K562 treated with DMSO at 1 percent for 12 hours (cell line): Measurements from ENCODE around the gene CTDSPL. TPM values are rescaled to one million over a fixed set of nuclear protein-coding genes. Genes with fewer than 3 reads are reported as not detected.

Experiments used
- total RNA-seq: library from RNA; unstranded; fragments of 300-600 nt; gene quantifications from 2 replicates; pipeline ENCODE4 v1.2.3, GENCODE V29; 2022; ENCODE audit not compliant: insufficient read depth

Gene CTDSPL, protein sequence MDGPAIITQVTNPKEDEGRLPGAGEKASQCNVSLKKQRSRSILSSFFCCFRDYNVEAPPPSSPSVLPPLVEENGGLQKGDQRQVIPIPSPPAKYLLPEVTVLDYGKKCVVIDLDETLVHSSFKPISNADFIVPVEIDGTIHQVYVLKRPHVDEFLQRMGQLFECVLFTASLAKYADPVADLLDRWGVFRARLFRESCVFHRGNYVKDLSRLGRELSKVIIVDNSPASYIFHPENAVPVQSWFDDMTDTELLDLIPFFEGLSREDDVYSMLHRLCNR
- total RNA-seq, result 7.6 and 11.9 TPM in 2 replicates

DNA sequence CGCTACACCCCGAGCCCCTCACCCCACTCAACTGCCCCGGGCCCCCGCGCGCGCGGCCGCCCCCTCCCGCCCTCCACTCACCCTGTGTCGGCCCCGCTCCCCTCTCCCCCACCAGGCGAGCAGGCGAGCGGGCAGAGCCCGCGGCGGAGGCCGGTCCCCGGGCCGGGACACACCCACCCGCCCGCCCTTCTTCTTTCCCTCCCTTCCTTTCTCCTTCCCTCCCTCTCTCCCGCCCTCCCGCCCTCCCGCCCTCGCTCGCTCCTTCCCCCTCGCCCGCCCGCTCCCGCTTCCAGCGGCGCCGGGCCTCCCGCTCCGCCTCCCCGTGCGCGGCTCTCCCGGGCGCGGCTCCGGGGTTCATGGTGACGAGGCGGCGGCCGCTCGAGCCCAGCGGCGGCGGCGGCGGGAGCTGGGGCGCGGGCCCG lies at the start of gene CTDSPL:
Gene CTDSPL, plus strand, starts transcription at position 261 of the 422 bp plus-strand sequence. CDS start 320 bp downstream, outside the sequence.

DNA sequence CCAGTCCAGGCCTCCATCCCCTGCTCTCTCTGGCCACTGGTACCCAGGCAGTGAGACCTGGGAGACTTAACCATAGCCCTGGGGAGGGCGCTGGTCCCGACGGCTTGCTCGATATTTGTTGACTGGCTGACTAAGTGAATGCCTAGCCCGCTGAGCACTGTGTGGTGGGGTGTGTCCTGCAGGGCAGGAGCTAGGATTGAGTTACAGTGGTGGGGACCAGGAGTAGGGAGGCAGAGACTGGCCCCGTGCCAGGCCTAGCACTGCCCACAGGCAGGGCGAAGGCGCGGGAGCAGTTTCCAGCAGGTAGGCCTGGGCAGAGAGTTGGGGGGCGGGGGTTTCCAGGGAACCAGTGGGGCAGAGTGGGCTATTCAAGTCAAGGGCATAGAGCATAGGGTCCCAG lies 128.8 kb downstream of the CTDSPL start, which contains the start of gene VILL:
Gene VILL, plus strand, starts transcription at position 260 of the 400 bp plus-strand sequence. CDS start 2,887 bp downstream, outside the sequence.

DNA sequence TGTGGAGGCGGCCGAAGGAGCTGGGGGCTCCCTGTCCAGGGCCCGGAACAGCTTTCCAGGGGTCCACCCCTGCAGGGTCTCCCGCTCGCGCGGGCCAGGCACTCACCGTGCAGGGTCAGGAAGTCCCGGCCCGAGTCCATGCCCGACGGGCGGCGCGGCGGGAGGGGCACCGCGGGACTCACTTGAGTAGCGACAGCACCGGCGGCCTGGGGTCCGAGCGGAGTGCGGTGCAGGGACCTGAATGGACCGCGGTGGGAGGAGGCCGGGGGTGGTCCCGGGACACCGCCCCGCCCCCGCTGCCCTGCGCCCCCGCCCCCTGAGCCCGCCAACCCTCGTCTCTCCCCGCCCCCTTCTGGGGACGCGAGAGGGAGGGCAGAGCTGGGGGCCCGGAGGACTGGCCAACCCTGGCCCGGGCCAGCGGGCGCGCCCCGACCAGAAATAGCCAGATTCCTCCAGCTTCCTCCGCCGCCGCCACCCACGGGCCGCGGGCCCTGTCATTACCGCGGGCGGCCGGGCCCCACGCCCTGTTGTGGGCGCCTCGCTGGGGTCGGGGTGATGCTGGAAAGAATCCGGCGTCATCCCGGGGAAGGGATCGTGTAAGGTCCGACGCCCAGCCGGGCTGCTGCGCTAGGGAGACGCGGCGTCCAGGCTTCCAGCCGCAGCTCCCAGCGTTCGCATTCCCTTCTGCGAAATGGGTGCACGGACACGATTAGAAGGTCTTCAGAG lies 167.9 kb downstream of the CTDSPL start, which contains the start of gene PLCD1:
Gene PLCD1, minus strand, starts transcription at position 243 of the 726 bp plus-strand sequence. Its CDS starts 103 bp downstream, at position 140.

Other genes with a start within 250 kb of the CTDSPL start
- gene VILL, start 128.9 kb downstream of the CTDSPL start, total RNA-seq, result 5.8 and 8.4 TPM in 2 replicates
- 21.3 and 22.8 TPM in 2 replicates for gene PLCD1, start 167.8 kb downstream of the CTDSPL start, total RNA-seq
- 0.27 TPM in 1 of 2 replicates, not detected in the other for gene DLEC1, start 177.3 kb downstream of the CTDSPL start, total RNA-seq